Measurements from ENCODE around the gene SCN8A.
"Not testable (repeated sequence)": the region's sequence is repeated elsewhere in the genome, so short reads cannot be mapped to it uniquely, and the experiment has no call there.

The SCN8A gene

DNA sequence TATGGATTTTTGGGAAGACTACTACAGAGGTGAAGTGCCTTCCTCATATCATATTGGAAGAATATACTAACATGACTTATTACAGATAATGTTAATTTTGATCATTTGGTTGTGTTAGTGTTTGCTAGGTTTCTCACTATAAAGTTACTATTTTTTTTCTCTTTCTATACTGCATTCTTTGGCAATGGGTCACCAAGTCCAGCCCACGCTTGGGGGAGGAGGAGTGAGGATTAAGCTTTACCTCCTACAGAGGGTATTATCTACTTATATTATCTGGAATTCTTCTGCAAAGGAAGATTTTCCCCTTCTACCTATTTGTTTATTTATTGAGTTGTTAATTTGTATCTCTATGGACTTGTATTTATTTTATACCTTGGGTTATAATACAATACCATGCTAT is 31.5 kb downstream of the SCN8A start:
- no peak for DNase-seq (ENCODE audit: low read depth in 2 of 2)

DNA sequence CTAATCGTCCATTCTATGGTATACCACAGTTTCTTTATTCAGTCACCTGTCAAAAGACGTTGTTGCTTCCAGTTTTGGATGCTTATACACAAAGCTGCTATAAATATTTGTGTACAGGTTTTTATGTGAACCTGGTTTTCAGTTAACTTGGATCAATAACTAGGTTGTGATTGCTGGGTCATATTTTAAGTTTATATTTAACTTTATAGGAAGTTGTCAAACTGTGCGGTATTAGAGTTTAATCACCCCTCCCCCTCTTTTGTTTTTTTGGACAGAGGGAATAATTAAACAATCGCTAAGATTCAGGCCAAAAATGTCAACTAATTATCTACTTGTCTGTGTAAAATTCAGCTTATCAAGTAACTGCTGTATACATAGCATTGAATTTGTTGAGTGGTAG is 34.3 kb downstream of the SCN8A start:
- DNase-seq (ENCODE audit: low read depth in 2 of 2), result no peak

DNA sequence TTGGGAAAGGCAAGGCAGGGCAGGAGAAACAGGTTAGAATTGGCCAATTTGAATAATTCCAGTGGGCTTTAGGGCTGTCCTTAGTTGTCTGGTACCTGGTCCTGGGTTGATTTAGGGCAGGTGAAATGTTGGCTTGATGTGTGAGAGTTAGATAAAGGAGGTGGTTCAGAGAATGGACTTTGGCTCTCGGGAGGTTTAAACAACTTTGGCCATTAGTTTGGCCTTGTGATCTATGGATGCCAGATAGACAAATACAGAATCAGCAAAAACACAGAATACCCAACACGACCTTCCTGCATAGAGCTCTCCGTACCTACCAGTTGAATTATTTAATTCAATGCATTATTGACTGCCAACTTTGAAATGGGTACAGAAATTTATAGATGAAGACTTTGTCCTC is 35.1 kb downstream of the SCN8A start:
- DNase-seq (ENCODE audit: low read depth in 2 of 2), result no peak

DNA sequence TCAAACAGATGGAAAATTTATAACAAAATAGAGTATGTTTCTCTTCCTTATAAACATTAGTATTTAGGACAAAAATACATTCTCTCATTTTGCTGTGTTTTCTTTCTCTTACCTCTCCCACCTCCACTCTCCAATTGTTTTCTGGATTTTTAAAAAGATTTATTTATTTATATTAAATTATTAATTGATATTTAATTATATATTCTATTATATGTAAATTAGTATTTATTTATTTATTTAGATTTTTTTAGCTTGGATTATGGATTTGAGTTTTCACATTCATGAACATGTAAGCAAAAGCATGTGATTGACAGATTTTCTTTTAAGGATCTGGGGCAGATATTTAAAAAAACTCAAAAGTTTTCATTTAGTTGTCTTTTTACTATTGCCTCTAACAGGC is 35.6 kb downstream of the SCN8A start:
- no peak for DNase-seq (ENCODE audit: low read depth in 2 of 2)

DNA sequence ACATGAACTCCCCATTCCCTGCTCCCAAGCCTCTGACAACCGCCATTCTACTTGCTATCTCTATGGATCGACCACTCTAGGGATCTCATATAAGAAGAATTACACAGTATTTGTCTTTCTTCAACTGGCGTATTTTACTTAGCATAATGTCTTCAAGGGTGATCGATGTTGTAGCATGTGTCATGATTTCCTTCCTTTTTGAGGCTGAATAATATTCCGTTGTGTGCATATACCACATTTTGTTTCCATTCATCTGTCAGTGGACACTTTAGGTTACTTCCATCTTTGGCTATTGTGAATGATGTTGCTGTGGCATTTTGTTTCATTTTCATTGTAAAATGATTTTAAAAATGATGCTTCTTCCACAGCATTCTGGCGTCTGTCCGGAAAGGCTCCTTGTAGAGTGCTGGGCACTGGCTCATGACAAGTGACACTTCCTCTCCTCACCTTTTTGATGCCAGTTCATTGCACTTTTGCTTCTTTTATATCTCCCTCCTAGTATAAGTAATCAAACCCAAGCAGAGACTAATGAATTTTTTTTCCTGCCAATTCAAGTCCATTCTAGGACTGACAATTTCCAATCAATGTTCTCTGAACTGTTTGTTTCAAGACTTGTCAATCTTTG is 39.3 kb downstream of the SCN8A start:
- DNase-seq (ENCODE audit: low read depth in 2 of 2), result no peak

DNA sequence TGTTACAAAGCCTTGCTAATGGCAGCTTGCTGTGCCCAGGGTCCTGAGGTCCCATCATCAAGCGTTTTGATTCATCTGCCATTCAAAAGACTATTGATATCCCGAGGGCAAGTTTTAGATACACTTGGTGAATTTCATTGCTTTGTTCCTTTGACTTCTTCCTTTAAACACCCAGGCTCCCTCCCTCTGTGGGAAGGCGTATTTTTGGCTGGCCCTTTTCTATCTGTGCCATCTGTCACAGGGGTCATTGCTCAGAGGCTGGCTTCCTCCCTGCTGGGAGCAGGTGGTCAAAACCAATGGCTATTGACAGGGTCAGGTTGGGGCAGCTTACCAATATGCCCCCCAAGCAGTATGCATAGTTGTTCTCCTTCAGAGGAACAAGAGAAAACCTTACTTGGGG is 40.0 kb downstream of the SCN8A start:
- no peak for DNase-seq (ENCODE audit: low read depth in 2 of 2)

DNA sequence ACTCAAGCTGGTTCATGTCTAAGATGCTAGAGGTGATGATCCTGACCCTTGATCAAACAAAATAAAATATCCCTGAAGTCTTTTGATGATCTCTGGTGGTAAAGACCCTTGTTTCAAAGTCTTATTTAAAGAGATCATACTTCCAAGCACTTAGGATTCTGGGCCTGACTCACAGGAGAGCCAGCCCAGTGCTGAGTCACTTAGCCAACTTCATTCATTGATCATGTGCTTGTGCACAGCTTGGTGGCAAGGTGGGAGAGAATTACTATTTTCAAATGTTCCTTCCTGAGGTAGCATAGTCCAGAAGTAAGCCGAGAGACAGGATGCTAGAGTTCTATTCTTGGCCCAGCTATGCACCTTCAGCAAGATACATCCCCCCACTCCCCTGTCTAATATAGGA is 40.6 kb downstream of the SCN8A start:
- no peak for DNase-seq (ENCODE audit: low read depth in 2 of 2)

DNA sequence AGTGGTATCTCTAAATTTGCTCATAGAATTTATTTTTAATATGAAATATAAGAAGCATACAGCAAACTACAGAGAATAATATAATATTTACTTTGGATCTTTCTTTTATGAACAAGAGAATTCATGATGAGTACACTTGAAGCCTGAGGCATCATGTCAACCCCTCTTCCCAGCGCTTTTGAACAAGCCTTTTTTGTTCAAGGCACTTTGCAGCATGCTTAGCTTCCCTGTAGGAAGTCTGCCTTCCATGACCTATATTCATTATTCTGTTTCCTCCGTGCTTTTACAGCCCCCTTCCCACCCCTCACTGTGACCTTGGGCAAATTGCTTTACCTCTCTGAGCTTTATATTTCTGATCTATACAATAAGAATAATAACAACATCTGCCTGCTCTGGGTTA is 41.6 kb downstream of the SCN8A start:
- DNase-seq (ENCODE audit: low read depth in 2 of 2), result no peak

DNA sequence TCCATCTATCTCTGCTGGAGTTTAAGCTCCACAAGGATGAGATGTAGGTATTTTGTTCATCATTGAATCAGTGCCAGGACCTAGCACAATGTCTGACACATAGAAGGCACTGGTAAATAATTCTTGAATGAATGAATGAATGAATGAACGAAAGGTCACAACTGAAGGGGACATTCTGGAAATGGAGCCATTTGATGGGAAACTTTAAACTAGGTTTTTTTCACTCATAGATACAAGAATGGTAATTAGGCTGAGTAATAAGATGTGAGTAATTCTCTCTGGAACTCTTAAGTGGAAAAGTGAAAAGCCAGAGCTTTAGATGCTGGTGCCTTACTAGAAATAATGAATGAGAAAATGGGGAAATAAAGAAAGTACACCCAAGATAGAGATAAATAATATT is 44.3 kb downstream of the SCN8A start:
- no peak for DNase-seq (ENCODE audit: low read depth in 2 of 2)

DNA sequence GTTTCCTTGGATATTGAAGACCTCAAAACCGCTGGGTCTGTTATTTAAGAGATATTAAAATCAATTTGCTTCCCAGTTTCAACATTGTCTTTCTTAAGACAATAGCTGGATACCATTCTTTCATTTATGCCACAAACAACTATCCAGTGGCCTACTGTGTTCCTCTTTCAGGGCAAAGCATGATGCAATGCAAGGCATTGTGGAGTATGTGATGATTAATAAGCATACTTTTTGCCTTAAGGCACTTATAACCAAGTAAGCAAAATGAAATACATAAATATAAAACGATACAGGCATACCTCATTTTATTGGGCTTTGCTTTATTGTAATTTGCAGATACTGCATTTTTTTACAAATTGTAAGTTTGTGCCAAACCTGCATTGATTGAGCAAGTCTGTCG is 45.5 kb downstream of the SCN8A start:
- DNase-seq (ENCODE audit: low read depth in 2 of 2), result no peak

DNA sequence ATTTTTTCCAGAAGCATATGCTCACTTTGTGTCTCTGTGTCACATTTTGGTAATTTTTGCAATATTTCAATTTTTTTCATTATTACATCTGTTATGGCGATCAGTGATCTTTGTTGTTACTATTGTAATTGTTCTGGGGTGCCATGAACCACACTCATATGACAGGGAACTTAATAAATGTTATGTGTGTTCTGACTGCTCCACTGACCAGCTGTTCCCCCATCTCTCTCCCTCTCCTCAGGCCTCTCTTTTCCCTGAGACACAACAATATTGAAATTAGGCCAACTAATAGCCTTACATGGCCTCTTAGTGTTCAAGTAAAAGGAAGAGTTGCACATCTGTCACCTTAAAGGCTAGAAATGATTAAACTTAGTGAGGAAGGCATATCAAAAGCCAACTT is 46.0 kb downstream of the SCN8A start:
- DNase-seq (ENCODE audit: low read depth in 2 of 2), result no peak

DNA sequence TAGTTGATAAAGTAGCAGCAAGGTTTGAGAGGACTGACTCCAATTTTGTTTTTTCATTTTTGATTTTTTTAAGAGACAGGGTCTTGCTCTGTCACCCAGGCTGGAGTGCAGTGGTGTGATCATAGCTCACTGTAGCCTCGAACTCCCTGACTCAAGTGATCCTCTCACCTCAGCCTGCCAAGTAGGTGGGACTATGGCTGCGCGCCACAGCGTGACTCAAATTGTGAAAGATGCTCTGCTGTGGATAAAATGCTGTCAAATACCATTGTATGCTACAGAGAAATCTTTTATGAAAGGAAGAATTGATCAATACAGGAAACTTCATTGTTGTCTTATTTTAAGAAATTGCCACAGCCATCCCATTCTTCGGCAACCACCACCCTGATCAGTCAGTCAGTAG is 48.3 kb downstream of the SCN8A start:
- DNase-seq (ENCODE audit: low read depth in 2 of 2), result no peak

DNA sequence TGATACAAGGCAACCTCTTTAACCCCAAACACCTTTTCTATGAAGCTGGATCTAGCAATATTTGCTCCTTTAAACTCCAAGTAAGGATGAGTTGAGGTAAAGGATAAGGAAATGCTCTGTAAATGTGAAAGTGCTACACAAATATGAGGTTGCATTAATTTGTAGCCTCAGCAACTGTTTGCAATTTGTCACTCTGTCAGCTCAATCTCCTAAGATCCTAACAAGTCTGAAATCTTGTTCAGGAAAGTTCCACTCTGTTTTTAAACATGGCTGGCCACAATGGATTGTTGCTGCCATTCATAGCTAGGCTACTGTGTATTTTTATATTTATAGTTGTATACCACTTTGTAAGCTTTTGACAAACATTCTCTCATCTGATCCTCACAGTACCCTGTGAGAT is 51.3 kb downstream of the SCN8A start:
- no peak for DNase-seq (ENCODE audit: low read depth in 2 of 2)

DNA sequence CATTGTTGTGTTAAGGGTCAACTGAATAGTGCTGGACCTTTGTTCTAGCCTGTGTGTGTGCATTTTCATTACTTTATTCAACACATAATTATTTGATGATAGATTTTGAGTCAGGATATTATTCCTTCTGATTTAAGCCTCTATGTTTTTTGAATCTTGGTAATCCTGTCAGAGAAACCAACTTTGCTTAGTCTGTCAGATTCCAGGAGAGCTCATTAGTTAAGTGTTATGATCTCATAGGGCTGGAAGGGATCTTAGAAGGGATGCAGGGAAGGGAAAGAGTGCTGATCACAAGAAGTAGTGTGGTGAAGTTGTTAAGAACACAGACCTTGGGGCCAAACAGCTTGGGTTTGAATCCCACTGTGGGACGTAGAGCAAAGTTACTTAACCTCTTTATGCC is 52.9 kb downstream of the SCN8A start:
- no peak for DNase-seq (ENCODE audit: low read depth in 2 of 2)

DNA sequence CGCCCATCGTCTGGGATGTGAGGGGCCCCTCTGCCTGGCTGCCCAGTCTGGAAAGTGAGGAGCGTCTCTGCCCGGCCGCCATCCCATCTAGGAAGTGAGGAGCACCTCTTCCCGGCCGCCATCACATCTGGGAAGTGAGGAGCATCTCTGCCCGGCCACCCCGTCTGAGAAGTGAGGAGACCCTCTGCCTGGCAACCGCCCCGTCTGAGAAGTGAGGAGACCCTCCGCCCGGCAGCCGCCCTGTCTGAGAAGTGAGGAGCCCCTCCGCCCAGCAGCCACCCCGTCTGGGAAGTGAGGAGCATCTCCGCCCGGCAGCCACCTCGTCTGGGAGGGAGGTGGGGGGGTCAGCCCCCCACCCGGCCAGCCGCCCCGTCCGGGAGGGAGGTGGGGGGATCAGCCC is 53.7 kb downstream of the SCN8A start:
- DNase-seq (ENCODE audit: low read depth in 2 of 2), result not testable (repeated sequence)

DNA sequence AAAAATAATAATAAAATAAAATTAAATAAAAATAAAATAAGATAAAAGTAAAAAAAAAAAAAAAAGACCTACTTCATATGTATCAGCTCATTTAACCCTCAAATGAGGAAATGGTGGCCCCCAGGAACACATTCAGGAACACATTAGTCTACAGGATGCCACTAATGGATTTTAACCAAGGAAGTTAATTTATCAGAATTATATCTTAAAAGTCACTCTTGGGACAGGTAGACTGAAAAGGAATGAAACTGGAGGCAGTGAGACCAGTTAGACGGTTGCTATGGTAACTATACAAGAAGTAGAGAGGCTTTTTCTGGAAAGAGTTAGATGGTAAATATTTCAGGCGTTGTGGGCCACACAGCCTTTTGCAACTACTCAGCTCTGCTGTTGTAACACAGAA is 54.9 kb downstream of the SCN8A start:
- DNase-seq (ENCODE audit: low read depth in 2 of 2), result no peak

DNA sequence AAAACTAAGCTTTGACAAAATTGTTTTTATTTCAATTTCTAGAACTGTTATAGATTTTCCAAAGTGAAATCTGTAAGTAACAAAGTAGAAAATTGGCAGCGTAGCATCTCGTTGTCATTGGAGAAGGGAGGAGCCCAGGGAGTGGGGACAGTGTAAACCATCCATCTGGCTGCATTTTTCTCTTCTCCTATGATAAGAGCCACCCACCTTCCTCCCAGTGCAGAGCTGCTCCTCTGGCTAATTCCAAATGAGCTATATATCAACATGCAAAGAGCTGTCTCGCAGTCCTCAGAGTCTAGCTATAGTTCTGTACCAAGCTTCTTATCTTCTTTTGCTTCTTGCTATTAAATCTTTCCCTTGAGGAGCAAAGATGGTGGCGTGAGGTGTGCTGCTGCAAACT is 56.6 kb downstream of the SCN8A start:
- no peak for DNase-seq (ENCODE audit: low read depth in 2 of 2)

DNA sequence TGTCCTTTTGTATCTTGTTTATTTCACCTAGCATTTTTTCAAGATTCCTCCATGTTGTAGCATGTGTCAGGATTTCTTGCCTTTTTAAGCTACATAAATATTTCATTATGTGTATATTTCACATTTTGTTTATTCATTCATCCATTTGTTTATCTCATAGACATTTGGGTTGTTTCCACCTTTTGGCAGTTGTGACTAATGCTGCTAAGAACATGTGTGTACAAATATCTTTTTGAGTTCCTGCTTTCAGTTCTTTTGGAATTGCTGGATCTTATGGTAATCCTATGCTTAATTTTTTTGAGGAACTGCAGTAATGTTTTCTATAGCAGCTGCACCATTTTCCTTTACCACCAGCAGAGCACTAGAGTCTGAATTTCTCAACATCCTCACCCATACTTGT is 62.4 kb downstream of the SCN8A start:
- DNase-seq (ENCODE audit: low read depth in 2 of 2), result no peak

DNA sequence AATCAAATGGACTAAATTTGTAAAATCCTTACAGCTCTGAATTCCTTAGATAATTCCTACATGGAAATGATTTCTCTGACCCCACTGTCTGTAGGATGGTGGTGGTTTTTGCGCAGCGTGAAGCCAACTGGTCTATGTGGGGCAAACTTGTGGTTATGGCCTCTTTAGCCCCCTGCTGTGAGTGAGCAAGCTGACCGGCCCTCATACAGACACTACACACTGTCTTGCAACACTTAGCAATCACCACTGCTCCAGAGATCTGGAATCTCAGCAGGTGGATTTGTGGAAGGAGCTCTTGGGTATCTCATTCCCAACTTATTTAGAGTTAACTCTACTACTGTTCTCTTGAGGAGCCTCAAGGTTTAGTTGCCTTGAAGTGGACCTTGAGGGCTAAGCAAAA is 70.2 kb downstream of the SCN8A start:
- DNase-seq (ENCODE audit: low read depth in 2 of 2), result no peak

DNA sequence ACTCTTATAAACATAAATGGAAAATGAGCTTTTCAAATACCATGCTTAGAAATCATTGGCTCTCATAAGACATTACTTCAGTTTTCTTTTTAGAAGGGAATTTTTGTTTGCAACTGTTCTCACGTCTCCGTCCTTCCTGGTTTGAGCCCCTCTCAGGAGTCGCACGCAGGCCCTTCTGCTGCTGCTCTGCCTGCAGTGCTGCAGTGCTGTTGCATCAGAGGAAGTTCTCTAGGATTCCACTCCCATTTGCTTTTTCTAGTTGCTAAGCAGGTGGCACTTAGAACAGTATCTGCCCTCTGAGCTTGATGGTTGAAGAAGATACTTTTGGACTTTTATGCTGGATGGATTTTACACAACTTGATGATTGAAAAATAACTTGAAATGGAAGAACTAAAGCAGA is 70.8 kb downstream of the SCN8A start:
- no peak for DNase-seq (ENCODE audit: low read depth in 2 of 2)

DNA sequence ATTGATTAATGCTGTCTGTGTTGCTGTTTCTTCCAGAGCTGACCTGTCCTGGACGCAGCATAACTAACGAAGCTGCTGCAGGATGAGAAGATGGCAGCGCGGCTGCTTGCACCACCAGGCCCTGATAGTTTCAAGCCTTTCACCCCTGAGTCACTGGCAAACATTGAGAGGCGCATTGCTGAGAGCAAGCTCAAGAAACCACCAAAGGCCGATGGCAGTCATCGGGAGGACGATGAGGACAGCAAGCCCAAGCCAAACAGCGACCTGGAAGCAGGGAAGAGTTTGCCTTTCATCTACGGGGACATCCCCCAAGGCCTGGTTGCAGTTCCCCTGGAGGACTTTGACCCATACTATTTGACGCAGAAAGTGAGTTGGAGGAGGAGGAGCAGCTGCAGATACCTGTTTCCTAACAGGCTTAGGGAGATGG is 71.7 kb downstream of the SCN8A start:
- no peak for DNase-seq (ENCODE audit: low read depth in 2 of 2)

DNA sequence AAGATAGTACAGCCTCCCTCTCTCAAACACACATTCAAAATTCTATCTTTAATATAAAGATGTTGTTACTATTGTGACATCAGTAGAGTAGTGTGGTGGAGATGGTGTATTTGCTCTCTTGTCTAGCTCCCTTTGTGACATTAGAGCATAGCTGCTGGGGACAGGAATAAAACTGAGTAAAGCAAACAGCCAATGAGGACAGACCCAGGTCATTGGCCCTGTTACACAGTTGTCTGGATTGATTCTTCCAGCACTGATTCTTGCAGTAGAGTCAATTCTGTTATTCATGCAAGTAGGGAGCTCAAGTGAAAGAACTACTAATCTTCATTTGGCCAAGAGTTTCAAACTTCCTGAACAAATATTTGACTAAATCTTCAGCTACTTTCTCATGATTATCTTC is 72.4 kb downstream of the SCN8A start:
- no peak for DNase-seq (ENCODE audit: low read depth in 2 of 2)

DNA sequence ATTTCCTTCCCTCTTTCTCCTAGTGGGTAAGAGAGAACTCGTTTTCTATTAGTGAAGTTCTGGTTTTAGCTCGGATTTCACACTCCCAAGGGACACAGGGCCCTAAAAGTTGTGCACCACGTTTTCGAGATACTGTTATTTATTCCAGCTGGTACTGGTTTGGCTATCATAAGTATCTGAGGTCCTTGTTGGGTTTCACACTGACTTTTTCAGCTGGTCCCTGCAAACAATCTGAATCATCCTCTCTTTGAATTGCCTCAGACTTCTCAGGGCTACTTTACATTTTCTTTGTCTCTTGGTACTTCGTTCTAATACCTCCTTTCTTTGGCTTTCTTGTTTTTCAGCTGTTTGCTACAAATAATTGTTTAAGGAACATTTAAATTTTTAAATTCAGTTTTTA is 75.7 kb downstream of the SCN8A start:
- no peak for DNase-seq (ENCODE audit: low read depth in 2 of 2)

DNA sequence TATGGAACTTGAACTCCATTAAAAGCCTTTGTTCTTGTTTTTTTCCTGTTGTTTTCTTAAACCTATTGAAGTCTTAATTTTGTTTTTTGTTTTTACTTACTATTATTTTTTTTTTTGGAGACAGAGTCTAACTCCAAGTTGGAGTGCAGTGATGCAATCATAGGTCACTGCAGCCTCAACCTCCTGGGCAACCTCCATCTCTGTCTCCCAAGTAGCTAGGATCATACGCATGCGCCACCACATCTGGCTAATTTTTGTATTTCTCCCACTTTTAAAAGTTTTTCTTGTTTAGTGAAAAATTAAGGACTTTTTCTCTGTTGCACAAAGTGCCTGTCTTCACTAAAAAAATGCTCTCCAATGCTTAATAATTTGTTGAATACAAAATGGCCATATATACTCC is 76.2 kb downstream of the SCN8A start:
- DNase-seq (ENCODE audit: low read depth in 2 of 2), result no peak

DNA sequence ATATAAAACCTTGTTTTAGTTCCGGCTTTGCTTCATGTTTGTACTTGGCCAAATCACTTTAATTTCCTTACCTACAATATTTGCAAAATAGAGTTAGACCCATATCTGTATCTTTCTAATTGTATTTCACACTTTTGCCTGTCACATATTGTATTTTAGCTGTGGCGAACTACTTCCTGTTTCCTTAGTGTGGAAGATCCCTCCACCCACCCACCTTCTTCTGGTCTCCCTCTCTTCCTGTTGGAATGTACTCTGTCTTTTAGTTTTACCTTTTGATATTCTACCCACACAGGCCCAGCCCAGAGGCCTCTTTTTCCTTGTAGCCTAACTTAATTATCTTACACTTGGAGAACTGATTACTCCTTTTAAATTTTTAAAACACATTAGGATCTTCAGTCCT is 78.2 kb downstream of the SCN8A start:
- DNase-seq (ENCODE audit: low read depth in 2 of 2), result no peak
